Thoracic aorta (tissue), 2 donors: ENCODE measurements around the gene ANTXR2. TPM values are rescaled to one million over a fixed set of nuclear protein-coding genes. Genes with fewer than 3 reads are reported as not detected.
"Not testable (repeated sequence)": the region's sequence is repeated elsewhere in the genome, so short reads cannot be mapped to it uniquely, and the experiment has no call there.

ENCODE experiments used
- ATAC-seq: fragments of 150-250 bp; one replicate; pipeline ENCODE4 v1.8.0; 2017; ENCODE audit warnings: low read depth; ENCODE audit not compliant: insufficient number of reproducible peaks, low FRiP score
- DNase-seq: peaks from one replicate; pipeline ENCODE4 v3.0.0-alpha.2; 2020; ENCODE audit warnings: low spot score
- H3K27ac ChIP-seq, 2 donors: fragments of 200-600 bp; sonication (generic); 1 replicate in 1 of 2; 2 replicates in 1 of 2; pipeline ENCODE4 v1.5.1; 2016; ENCODE audit warnings: mild to moderate bottlenecking in 2 of 2, moderate library complexity in 2 of 2
- H3K27me3 ChIP-seq: fragments of 200-600 bp; sonication (generic); replicated peaks from 2 replicates; pipeline ENCODE4 v1.6.0; 2016; ENCODE audit warnings: mild to moderate bottlenecking; ENCODE audit not compliant: insufficient read depth
- H3K36me3 ChIP-seq: fragments of 200-600 bp; sonication (generic); one replicate; pipeline ENCODE4 v1.5.1; 2016
- H3K4me1 ChIP-seq, 2 donors: fragments of 200-600 bp; sonication (generic); 1 replicate in 1 of 2; 2 replicates in 1 of 2; pipeline versions ENCODE4 v1.5.1 to v1.6.0; 2016; ENCODE audit warnings: low read depth in 2 of 2, mild to moderate bottlenecking in 1 of 2; ENCODE audit not compliant: control insufficient read depth in 1 of 2
- H3K4me3 ChIP-seq: fragments of 200-600 bp; sonication (generic); 2 replicates; pipeline ENCODE4 v1.5.1; 2016; ENCODE audit warnings: mild to moderate bottlenecking
- H3K9me3 ChIP-seq: fragments of 200-600 bp; sonication (generic); 2 replicates; pipeline ENCODE4 v1.5.1; 2016
- CTCF ChIP-seq: fragments of 200-600 bp; sonication (generic); IDR thresholded peaks from one replicate; pipeline ENCODE4 v1.5.1; 2019; ENCODE audit warnings: antibody characterized with exemption
- total RNA-seq, 2 donors: library from RNA; depleted of rRNA; stranded (reverse); fragments of >200 nt; gene quantifications; one replicate each; pipeline versions ENCODE4 v1.1.0 to v1.2.3, GENCODE V29; 2016

Gene ANTXR2
- total RNA-seq, 2 donors from 2014 or later, result 48.3 to 63.8 TPM

DNA sequence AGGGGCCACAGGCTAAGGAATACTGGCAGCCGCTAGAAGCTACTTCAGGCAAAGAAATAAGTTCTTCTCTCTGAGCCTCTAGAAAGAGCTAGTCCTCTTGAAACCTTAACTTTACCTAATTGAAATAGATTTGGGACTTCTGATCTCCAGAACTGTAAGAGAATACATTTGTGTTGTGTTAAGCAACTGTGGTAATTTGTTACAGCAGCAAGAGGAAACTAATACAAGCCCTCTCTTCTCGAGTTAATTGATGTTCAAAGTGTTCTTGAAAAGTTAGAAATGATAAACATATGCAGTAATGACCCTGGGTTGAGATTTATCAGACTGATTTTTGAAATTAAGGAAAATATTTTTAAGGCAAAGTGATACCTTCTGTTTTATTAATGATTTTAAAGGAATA is 172.8 kb downstream of the ANTXR2 start:
- no peaks in the 10 kb centered on the region for H3K4me1 ChIP-seq
- H3K4me3 ChIP-seq, result no peak overlapping the region
- no peak for TF ChIP-seq CTCF
- no peak overlapping the region for H3K27ac ChIP-seq
- H3K9me3 ChIP-seq, result no peaks in the 10 kb centered on the region
- H3K36me3 ChIP-seq, result peaks cover under 1% of the 10 kb centered on the region
- DNase-seq (no peak), ATAC-seq (no peak)
- H3K27me3 ChIP-seq, result no peaks in the 10 kb centered on the region

- ATAC-seq (no peak), DNase-seq (no peak)
- H3K27me3 ChIP-seq, result no peaks in the 10 kb centered on the region
- no peaks in the 10 kb centered on the region for H3K36me3 ChIP-seq
- no peaks in the 10 kb centered on the region for H3K4me1 ChIP-seq
- H3K27ac ChIP-seq, result no peak overlapping the region
- H3K4me3 ChIP-seq, result no peak overlapping the region
- H3K9me3 ChIP-seq, result no peaks in the 10 kb centered on the region
- TF ChIP-seq CTCF, result no peak
Observed at GRCh38 chr4:79899481-79899880, 173.5 kb downstream of the ANTXR2 start.

DNA sequence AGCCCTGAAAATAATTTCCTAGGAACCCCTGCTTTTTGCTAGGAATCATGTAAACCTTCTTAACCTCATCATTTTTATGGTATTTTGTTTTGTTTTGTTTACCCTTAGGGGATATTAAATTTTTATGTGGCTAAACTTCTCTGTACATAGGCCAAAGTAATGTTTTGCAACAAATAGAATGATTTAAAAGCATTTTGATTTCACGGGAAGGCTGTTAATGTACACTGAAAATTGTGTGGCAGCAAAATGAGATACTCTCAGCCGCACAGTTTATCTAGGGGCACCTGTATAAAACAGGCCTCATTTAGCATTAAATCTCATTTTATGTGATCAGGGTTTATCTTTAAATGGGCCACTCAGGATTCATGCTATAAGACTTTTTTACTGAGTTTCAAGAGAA is 175.0 kb downstream of the ANTXR2 start:
- no peak overlapping the region for H3K27ac ChIP-seq
- no peaks in the 10 kb centered on the region for H3K9me3 ChIP-seq
- TF ChIP-seq CTCF, result no peak
- H3K4me1 ChIP-seq, result no peaks in the 10 kb centered on the region
- H3K4me3 ChIP-seq, result no peak overlapping the region
- no peaks in the 10 kb centered on the region for H3K27me3 ChIP-seq
- H3K36me3 ChIP-seq, result no peaks in the 10 kb centered on the region
- DNase-seq, result no peak
- ATAC-seq, result no peak

GRCh38 chr4:79897174-79897573 is 175.9 kb downstream of the ANTXR2 start:
- ATAC-seq (no peak), DNase-seq (no peak)
- no peak for TF ChIP-seq CTCF
- no peaks in the 10 kb centered on the region for H3K4me1 ChIP-seq
- H3K4me3 ChIP-seq, result no peak overlapping the region
- no peaks in the 10 kb centered on the region for H3K36me3 ChIP-seq
- H3K9me3 ChIP-seq, result no peaks in the 10 kb centered on the region
- no peak overlapping the region for H3K27ac ChIP-seq
- H3K27me3 ChIP-seq, result no peaks in the 10 kb centered on the region

DNA sequence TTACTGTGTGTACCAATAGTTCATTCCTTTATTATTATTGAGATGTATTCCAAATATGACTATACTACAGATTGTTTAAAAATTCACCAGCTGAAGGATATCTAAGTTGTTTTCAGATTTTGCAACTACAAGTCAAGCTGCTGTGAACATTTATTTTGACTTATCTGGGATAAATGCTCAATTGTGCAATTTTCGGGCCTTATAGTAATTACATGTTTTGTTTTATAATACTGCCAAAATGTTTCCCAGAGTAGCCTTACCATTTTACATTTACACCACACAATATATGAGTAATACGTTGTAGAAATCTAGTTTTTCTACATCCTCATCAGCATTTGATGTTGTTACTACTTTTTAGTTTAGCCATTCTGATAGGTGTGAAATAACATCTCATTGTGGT is 179.6 kb downstream of the ANTXR2 start:
- H3K27ac ChIP-seq, result no peak overlapping the region
- no peaks in the 10 kb centered on the region for H3K4me1 ChIP-seq
- DNase-seq (no peak), ATAC-seq (no peak)
- TF ChIP-seq CTCF, result no peak
- no peak overlapping the region for H3K4me3 ChIP-seq
- no peaks in the 10 kb centered on the region for H3K27me3 ChIP-seq
- H3K36me3 ChIP-seq, result no peaks in the 10 kb centered on the region
- H3K9me3 ChIP-seq, result no peaks in the 10 kb centered on the region

GRCh38 chr4:79889026-79889425 is 184.0 kb downstream of the ANTXR2 start:
- not testable (repeated sequence) for H3K27ac ChIP-seq, H3K4me1 ChIP-seq, H3K9me3 ChIP-seq, ATAC-seq, H3K36me3 ChIP-seq, H3K27me3 ChIP-seq, H3K4me3 ChIP-seq, DNase-seq
